Measurements from ENCODE around the gene IL17REL.

DNA sequence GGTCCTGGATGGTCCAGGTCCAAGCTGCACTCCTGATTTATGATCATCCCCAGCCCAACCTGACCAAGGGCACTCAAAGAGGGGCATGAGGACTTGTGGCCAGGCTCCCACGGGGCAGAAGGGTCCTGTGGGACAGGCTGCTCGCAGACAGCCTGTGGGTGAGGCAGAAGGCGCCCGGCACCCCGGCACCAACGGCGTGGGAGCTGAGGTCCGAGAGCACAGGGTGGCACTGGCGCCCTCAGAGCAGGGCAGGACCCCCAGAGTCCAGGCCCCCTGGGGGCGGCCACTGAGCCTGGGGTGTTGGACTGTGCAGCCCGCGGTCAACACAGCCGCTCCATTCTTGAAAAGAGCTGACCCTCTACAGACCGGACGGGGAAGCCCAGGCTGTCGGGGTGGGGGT, 3.3 kb downstream of the IL17REL start:
- TF ChIP-seq, protein P1, sequence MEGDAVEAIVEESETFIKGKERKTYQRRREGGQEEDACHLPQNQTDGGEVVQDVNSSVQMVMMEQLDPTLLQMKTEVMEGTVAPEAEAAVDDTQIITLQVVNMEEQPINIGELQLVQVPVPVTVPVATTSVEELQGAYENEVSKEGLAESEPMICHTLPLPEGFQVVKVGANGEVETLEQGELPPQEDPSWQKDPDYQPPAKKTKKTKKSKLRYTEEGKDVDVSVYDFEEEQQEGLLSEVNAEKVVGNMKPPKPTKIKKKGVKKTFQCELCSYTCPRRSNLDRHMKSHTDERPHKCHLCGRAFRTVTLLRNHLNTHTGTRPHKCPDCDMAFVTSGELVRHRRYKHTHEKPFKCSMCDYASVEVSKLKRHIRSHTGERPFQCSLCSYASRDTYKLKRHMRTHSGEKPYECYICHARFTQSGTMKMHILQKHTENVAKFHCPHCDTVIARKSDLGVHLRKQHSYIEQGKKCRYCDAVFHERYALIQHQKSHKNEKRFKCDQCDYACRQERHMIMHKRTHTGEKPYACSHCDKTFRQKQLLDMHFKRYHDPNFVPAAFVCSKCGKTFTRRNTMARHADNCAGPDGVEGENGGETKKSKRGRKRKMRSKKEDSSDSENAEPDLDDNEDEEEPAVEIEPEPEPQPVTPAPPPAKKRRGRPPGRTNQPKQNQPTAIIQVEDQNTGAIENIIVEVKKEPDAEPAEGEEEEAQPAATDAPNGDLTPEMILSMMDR (IDR thresholded peaks at IDR 0.05): no peak
- no peak for TF ChIP-seq EP300 (IDR thresholded peaks at IDR 0.05)
- no peak for TF ChIP-seq POLR2AphosphoS5 (IDR thresholded peaks at IDR 0.05)
